Body of pancreas (tissue), 4 donors: ENCODE measurements around the gene HOXB1.

ENCODE experiments used
- POLR2A ChIP-seq, 3 donors: fragments of 450-650 bp; IDR thresholded peaks; one replicate each; pipeline ENCODE4 v1.6.1; 2016; ENCODE audit warnings: antibody characterized with exemption in 3 of 3, mild to moderate bottlenecking in 2 of 3
- TF ChIP-seq, protein P1 (sequence below), 7 experiments: fragments of 450-650 bp in 4 of 7; fragments of 200-600 bp in 3 of 7; sonication (generic) in 3 of 7; IDR thresholded peaks; one replicate each; pipeline ENCODE4 v1.5.1; 2016 to 2019; ENCODE audit warnings: antibody characterized with exemption in 7 of 7

DNA sequence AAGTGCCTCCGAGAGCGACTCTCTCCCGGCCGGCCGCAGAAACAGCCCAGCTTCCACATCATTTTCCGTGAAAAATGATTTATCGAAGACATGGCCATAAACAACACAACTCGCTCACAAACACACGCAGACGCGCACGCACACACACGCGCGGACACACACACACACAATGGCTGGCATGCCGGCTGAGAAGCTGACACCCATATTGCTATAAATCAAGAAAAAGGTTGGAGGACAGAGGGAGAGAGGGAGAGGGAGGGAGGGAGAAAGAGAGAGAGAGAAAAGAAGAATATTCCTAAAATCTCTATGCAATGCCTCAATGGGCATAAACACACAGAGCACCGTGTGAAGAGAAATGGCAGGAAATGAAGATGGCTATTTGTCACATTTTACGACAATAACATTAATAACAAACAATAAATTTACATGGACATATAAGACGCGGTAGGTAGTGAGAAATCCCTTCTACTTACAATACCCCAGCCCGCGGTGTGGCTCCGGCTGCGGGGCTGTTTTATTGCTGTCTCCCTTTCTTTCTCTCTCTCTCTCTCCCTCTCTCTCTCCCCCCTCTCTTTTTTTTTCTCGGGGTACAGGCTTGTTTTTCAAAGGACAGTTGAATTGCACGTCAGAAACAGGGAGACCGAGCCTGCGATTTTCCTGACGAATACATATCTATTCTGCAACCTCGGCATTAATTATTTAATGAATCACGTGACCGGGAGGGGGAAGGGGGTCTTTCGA is 37.9 kb upstream of the HOXB1 start:
- TF ChIP-seq, protein P1, sequence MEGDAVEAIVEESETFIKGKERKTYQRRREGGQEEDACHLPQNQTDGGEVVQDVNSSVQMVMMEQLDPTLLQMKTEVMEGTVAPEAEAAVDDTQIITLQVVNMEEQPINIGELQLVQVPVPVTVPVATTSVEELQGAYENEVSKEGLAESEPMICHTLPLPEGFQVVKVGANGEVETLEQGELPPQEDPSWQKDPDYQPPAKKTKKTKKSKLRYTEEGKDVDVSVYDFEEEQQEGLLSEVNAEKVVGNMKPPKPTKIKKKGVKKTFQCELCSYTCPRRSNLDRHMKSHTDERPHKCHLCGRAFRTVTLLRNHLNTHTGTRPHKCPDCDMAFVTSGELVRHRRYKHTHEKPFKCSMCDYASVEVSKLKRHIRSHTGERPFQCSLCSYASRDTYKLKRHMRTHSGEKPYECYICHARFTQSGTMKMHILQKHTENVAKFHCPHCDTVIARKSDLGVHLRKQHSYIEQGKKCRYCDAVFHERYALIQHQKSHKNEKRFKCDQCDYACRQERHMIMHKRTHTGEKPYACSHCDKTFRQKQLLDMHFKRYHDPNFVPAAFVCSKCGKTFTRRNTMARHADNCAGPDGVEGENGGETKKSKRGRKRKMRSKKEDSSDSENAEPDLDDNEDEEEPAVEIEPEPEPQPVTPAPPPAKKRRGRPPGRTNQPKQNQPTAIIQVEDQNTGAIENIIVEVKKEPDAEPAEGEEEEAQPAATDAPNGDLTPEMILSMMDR (IDR thresholded peaks at IDR 0.05): no peak
- TF ChIP-seq POLR2A (IDR thresholded peaks at IDR 0.05): no peak
